ENCODE measurements around the gene DCAF8L1. TPM values are rescaled to one million over a fixed set of nuclear protein-coding genes. Genes with fewer than 3 reads are reported as not detected.

Gene DCAF8L1
- total and polyA plus RNA-seq, 2 of the 8 experiments (the other 6 are each of a cell fraction or from before 2014, with no cell fraction given): not detected

- Histone ChIP-seq H2BK12ac (ENCODE audit: low read depth, low read length) (no peak overlapping the region), H2BK15ac (ENCODE audit: low read length) (no peak overlapping the region), H3K27ac (ENCODE audit: low read depth, low read length) (no peak overlapping the region), H3K18ac (ENCODE audit: extremely low read depth, low read length) (no peak overlapping the region), H3K4me2 (ENCODE audit: insufficient read depth in 1 of 2, low read depth in 2 of 2, low read length in 2 of 2) (no peak overlapping the region), H3K9me3 (ENCODE audit: insufficient read depth in 2 of 2, low read depth in 1 of 2, low read length in 1 of 2) (no peaks in the 10 kb centered on the region), H4K91ac (replicated peaks; ENCODE audit: insufficient read length, low read length) (no peak overlapping the region), H3K4ac (replicated peaks; ENCODE audit: insufficient read length, low read depth, low read length) (no peak overlapping the region), H4K5ac (ENCODE audit: insufficient read length, low read depth, low read length) (no peak overlapping the region), H3K14ac (ENCODE audit: insufficient read length) (no peak overlapping the region), H3K27me3 (replicated peaks in 1 of 4; ENCODE audit: control insufficient read depth in 3 of 4, extremely low read depth in 1 of 4, insufficient read depth in 3 of 4, low read length in 3 of 4) (no peaks in the 10 kb centered on the region), H3K4me3 (ENCODE audit: extremely low read depth in 1 of 4, insufficient read depth in 2 of 4, low read depth in 3 of 4, low read length in 4 of 4) (no peak overlapping the region), H3K36me3 (ENCODE audit: control insufficient read depth in 2 of 4, insufficient read depth in 4 of 4, low read length in 3 of 4) (no peaks in the 10 kb centered on the region), H2BK120ac (replicated peaks; ENCODE audit: low read depth, low read length) (no peak overlapping the region), H3K79me1 (ENCODE audit: low read depth, low read length) (no peaks in the 10 kb centered on the region), H3K79me2 (ENCODE audit: control insufficient read depth in 1 of 2, insufficient read depth in 2 of 2, low read length in 2 of 2) (no peaks in the 10 kb centered on the region), H2AFZ (ENCODE audit: low read length) (no peak overlapping the region), H4K8ac (ENCODE audit: extremely low read depth, insufficient read depth, low read length) (no peak overlapping the region), H3K23me2 (ENCODE audit: low read depth, low read length) (no peaks in the 10 kb centered on the region), H3K9ac (replicated peaks in 1 of 4; ENCODE audit: extremely low read depth in 1 of 4, low read depth in 3 of 4, low read length in 3 of 4) (no peak overlapping the region), H2BK20ac (ENCODE audit: low read length) (no peak overlapping the region), H3K56ac (replicated peaks; ENCODE audit: insufficient read length, low read depth, low read length) (no peak overlapping the region), H4K20me1 (replicated peaks in 1 of 2; ENCODE audit: control insufficient read depth in 1 of 2, insufficient read depth in 2 of 2, low read length in 2 of 2) (no peaks in the 10 kb centered on the region), H2AK5ac (ENCODE audit: low read depth, low read length) (no peak overlapping the region), H3K23ac (ENCODE audit: insufficient read length) (no peak overlapping the region), H2BK5ac (ENCODE audit: low read depth, low read length) (no peak overlapping the region), H3K4me1 (replicated peaks in 1 of 4; ENCODE audit: control insufficient read depth in 3 of 4, insufficient read depth in 4 of 4, low read length in 3 of 4) (no peaks in the 10 kb centered on the region)
- FAIRE-seq (no peak), DNase-seq (ENCODE audit: low read depth in 1 of 2, low spot score in 2 of 2) (no peak)
- TF ChIP-seq SP1 (IDR thresholded peaks at IDR 0.05; ENCODE audit: low read depth, low read length) (no peak), RNF2 (IDR thresholded peaks at IDR 0.05; ENCODE audit: borderline replicate concordance, low read depth, low read length, missing control alignments, poor library complexity, severe bottlenecking) (no peak), GABPA (IDR thresholded peaks at IDR 0.05; ENCODE audit: borderline replicate concordance, insufficient read depth, low read length) (no peak), FOSL1 (IDR thresholded peaks at IDR 0.05; ENCODE audit: insufficient read depth, low read depth, low read length) (no peak), SIN3A (conservative IDR thresholded peaks at IDR 0.05 in 1 of 2, IDR thresholded peaks at IDR 0.05 in 1 of 2; ENCODE audit: low read depth in 1 of 2, low read length in 2 of 2) (no peak), TEAD4 (IDR thresholded peaks at IDR 0.05; ENCODE audit: low read depth, low read length) (no peak), BCL11A (IDR thresholded peaks at IDR 0.05; ENCODE audit: low read depth in 2 of 2, low read length in 2 of 2) (no peak), HDAC6 (IDR thresholded peaks at IDR 0.05; ENCODE audit: low read depth, low read length) (no peak), CHD1 (IDR thresholded peaks at IDR 0.05; ENCODE audit: low read depth, low read length) (no peak), ATF3 (IDR thresholded peaks at IDR 0.05; ENCODE audit: insufficient read depth, low read depth, low read length) (no peak)
- ChIA-PET CTCF (ENCODE audit: partially characterized antibody) (no interaction called here), POLR2A (ENCODE audit: partially characterized antibody) (no interaction called here)
- 93% methylated on average over 1 of the region's 1 CpG; no CpG with 5 or more reads in 1 of the 2 experiments for WGBS, 2 experiments (ENCODE audit: extremely low coverage in 1 of 2, insufficient coverage in 1 of 2, insufficient read length in 1 of 2, insufficient replicate concordance in 2 of 2, low coverage in 1 of 2, low lambda C conversion rate in 2 of 2, missing lambda C conversion rate in 1 of 2)
Observed at GRCh38 chrX:27998666-27999065, 17.4 kb upstream of the DCAF8L1 start.

Measured in H1 (cell line).